ENCODE results near the gene USPL1.
"Not testable (repeated sequence)": the region's sequence is repeated elsewhere in the genome, so short reads cannot be mapped to it uniquely, and the experiment has no call there.

Gene USPL1

DNA sequence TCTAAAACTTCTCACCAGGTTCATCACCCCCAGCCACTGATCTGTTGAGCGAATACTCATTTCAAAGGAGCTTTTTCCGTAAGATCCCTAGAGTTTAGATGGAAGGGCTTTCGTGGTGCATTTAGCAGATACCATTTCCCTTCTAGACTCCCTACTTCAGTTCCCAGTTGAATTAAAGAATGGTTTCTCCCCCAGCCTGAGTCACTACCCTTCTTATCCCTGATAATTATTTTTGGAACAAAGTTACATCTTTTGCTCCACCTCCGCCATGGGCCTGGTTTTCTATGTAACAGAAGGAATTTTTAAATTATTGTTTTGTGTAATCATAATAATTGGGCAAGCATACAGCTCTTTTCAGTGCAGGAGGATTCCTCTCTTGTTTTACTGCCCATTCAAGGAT, 22.0 kb downstream of the USPL1 start:
- peaks cover 78% of the 10 kb centered on the region for H3K36me3 ChIP-seq (ENCODE audit: low read depth)
- ATAC-seq (ENCODE audit: low read depth): no peak
- no peak overlapping the region for H3K27ac ChIP-seq (ENCODE audit: poor library complexity, severe bottlenecking)
- DNase-seq (ENCODE audit: low spot score): no peak
- H3K27me3 ChIP-seq (ENCODE audit: insufficient read depth, poor library complexity, severe bottlenecking): no peaks in the 10 kb centered on the region
- peaks cover 3% of the 10 kb centered on the region for H3K4me1 ChIP-seq (ENCODE audit: insufficient read depth, poor library complexity, severe bottlenecking)
- TF ChIP-seq, protein P1, sequence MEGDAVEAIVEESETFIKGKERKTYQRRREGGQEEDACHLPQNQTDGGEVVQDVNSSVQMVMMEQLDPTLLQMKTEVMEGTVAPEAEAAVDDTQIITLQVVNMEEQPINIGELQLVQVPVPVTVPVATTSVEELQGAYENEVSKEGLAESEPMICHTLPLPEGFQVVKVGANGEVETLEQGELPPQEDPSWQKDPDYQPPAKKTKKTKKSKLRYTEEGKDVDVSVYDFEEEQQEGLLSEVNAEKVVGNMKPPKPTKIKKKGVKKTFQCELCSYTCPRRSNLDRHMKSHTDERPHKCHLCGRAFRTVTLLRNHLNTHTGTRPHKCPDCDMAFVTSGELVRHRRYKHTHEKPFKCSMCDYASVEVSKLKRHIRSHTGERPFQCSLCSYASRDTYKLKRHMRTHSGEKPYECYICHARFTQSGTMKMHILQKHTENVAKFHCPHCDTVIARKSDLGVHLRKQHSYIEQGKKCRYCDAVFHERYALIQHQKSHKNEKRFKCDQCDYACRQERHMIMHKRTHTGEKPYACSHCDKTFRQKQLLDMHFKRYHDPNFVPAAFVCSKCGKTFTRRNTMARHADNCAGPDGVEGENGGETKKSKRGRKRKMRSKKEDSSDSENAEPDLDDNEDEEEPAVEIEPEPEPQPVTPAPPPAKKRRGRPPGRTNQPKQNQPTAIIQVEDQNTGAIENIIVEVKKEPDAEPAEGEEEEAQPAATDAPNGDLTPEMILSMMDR (IDR thresholded peaks at IDR 0.05; ENCODE audit: poor library complexity, severe bottlenecking): no peak
- no peaks in the 10 kb centered on the region for H3K9me3 ChIP-seq (ENCODE audit: severe bottlenecking)
- no peak overlapping the region for H3K4me3 ChIP-seq (ENCODE audit: severe bottlenecking)

DNA sequence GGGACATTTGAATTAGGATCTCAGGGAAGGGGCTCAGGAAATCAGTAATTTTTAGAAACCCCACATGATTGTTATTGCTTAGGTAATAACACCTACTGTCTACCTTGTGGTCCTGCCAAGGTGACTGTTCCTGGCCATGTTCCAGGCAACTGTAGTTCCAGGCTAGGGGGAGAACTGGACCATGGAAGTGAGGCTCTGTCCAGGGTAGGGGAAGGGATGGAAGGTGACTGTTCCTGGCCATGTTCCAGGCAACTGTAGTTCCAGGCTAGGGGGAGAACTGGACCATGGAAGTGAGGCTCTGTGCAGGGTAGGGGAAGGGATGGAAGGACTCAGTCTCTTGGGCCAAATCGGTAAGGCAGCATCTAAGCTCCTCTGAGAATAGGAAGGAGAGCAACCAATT, 23.5 kb downstream of the USPL1 start:
- H3K27me3 ChIP-seq (ENCODE audit: insufficient read depth, poor library complexity, severe bottlenecking); H3K27ac ChIP-seq (ENCODE audit: poor library complexity, severe bottlenecking); DNase-seq (ENCODE audit: low spot score); ATAC-seq (ENCODE audit: low read depth); H3K4me1 ChIP-seq (ENCODE audit: insufficient read depth, poor library complexity, severe bottlenecking); H3K9me3 ChIP-seq (ENCODE audit: severe bottlenecking); H3K4me3 ChIP-seq (ENCODE audit: severe bottlenecking): not testable (repeated sequence)
- H3K36me3 ChIP-seq (ENCODE audit: low read depth): peaks cover 80% of the 10 kb centered on the region

DNA sequence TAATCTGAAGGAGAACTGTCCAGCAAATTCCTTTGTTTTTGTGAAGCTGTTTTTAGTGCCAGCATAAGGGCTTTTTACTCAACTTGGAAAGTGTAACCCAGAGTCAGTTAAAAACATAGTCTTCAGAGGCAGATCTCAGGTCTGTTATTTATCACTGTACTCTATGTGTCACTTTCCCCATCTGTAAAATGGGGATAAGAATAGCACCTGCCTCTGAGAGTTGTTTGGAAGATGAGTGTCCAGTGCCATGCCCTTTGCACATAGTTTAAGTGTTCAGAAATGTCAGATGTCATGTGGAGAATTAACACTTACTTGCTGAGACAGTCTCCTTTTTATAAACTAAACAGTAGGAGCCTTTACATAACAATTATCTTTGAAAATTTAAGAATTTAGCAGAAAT, 27.9 kb downstream of the USPL1 start:
- H3K9me3 ChIP-seq (ENCODE audit: severe bottlenecking): no peaks in the 10 kb centered on the region
- no peak overlapping the region for H3K4me3 ChIP-seq (ENCODE audit: severe bottlenecking)
- H3K27me3 ChIP-seq (ENCODE audit: insufficient read depth, poor library complexity, severe bottlenecking): no peaks in the 10 kb centered on the region
- DNase-seq (ENCODE audit: low spot score): no peak
- no peak overlapping the region for H3K27ac ChIP-seq (ENCODE audit: poor library complexity, severe bottlenecking)
- TF ChIP-seq, protein P1 (IDR thresholded peaks at IDR 0.05; ENCODE audit: poor library complexity, severe bottlenecking): no peak
- no peaks in the 10 kb centered on the region for H3K4me1 ChIP-seq (ENCODE audit: insufficient read depth, poor library complexity, severe bottlenecking)
- ATAC-seq (ENCODE audit: low read depth): no peak
- peaks cover 79% of the 10 kb centered on the region for H3K36me3 ChIP-seq (ENCODE audit: low read depth)

DNA sequence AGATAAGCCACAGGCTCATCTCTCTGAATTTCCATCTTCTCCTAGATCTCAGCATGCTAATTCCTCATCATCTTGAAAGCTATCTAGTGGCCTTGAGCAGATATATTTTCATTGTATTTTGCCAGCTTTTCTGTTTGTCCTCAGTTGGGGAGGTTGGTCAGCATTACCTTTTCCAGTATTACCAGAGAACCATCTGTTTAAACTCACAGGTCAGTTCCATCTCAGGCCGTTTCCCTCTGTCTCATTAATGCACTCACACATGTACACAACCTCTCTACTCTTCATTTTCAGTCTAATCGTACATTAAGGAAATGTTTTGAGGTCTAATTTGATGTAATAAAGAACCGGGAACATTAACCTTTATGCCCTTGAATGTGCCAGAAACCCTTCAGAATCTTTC, 29.7 kb downstream of the USPL1 start:
- Histone ChIP-seq H3K4me1 (ENCODE audit: insufficient read depth, poor library complexity, severe bottlenecking) (no peaks in the 10 kb centered on the region), H3K4me3 (ENCODE audit: severe bottlenecking) (no peak overlapping the region), H3K9me3 (ENCODE audit: severe bottlenecking) (no peaks in the 10 kb centered on the region), H3K27ac (ENCODE audit: poor library complexity, severe bottlenecking) (no peak overlapping the region), H3K27me3 (ENCODE audit: insufficient read depth, poor library complexity, severe bottlenecking) (no peaks in the 10 kb centered on the region), H3K36me3 (ENCODE audit: low read depth) (peaks cover 90% of the 10 kb centered on the region)
- ATAC-seq (ENCODE audit: low read depth) (no peak), DNase-seq (ENCODE audit: low spot score) (no peak)
- TF ChIP-seq, protein P1 (IDR thresholded peaks at IDR 0.05; ENCODE audit: poor library complexity, severe bottlenecking): no peak

DNA sequence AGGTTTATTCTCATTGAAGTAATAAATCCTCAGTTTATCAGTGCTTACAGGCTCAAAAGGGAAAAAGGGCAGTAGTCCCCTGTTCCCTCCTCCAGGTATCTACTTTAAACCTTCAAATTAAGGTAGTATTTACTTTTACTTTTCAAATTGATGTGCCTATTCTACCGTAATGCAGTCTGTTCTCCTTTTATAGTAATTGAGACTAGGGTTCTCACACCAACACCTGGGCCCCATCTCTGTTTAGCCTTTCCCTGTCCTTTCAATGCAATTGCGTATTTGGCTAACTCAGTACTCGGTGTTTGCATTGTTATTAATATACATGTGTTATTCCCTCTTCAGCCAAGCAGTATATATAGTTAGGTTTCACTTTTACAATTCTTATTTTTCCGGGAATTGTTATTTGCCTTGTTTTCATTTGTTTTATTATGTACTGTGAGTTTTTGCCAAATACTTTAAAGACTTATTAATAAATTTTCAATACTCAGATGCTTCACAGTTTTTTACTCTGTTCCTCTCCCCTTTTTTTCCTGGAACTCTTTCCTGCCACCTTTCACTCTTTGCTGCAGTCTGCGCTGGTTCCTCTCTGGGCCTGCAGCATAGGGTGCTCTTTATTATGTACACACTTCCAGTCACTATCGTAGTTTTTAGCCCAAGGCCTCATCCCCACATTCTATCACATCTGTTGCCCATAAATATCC, 30.3 kb downstream of the USPL1 start:
- ATAC-seq (ENCODE audit: low read depth) (no peak), DNase-seq (ENCODE audit: low spot score) (no peak)
- Histone ChIP-seq H3K4me1 (ENCODE audit: insufficient read depth, poor library complexity, severe bottlenecking) (no peaks in the 10 kb centered on the region), H3K27me3 (ENCODE audit: insufficient read depth, poor library complexity, severe bottlenecking) (no peaks in the 10 kb centered on the region), H3K27ac (ENCODE audit: poor library complexity, severe bottlenecking) (no peak overlapping the region), H3K9me3 (ENCODE audit: severe bottlenecking) (no peaks in the 10 kb centered on the region), H3K4me3 (ENCODE audit: severe bottlenecking) (no peak overlapping the region), H3K36me3 (ENCODE audit: low read depth) (peaks cover 90% of the 10 kb centered on the region)
- TF ChIP-seq, protein P1 (IDR thresholded peaks at IDR 0.05; ENCODE audit: poor library complexity, severe bottlenecking): no peak
